K562 (cell line): ENCODE results near the gene MAPT. TPM values are rescaled to one million over a fixed set of nuclear protein-coding genes. Genes with fewer than 3 reads are reported as not detected.

ENCODE experiments used
- ARID3A ChIP-seq: IDR thresholded peaks from 2 replicates; pipeline ENCODE4 v1.6.1; 2012; ENCODE audit warnings: low read depth, low read length, improper control_type of control experiment, borderline replicate concordance
- BRD4 ChIP-seq: fragments of 200-600 bp; sonication (generic); IDR thresholded peaks from 2 replicates; pipeline ENCODE4 v1.6.1; 2017; ENCODE audit warnings: inconsistent platforms
- CCNT2 ChIP-seq: IDR thresholded peaks from 2 replicates; pipeline ENCODE4 v1.6.1; 2011; ENCODE audit warnings: borderline replicate concordance, low read depth, mild to moderate bottlenecking, moderate library complexity, mixed read lengths, low read length; ENCODE audit not compliant: insufficient read length; ENCODE audit errors: extremely low read depth
- E2F3 ChIP-seq: fragments of 250-450 bp; sonication (Bioruptor Pico); IDR thresholded peaks from 2 replicates; pipeline ENCODE4 v1.4.0; 2020; ENCODE audit warnings: mild to moderate bottlenecking
- EHMT2 ChIP-seq: fragments of 450-650 bp; IDR thresholded peaks from 2 replicates; pipeline ENCODE4 v1.6.1; 2018; ENCODE audit warnings: antibody characterized with exemption
- GABPB1 ChIP-seq: sonication (generic); formaldehyde crosslinking; IDR thresholded peaks from 2 replicates; pipeline ENCODE4 v1.8.0; 2022; ENCODE audit warnings: mild to moderate bottlenecking, missing genetic modification reagents
- HDAC3 ChIP-seq: fragments of 450-650 bp; IDR thresholded peaks from 2 replicates; pipeline ENCODE4 v1.6.1; 2018; ENCODE audit warnings: borderline replicate concordance, mild to moderate bottlenecking, moderate library complexity; ENCODE audit not compliant: partially characterized antibody
- IRF2 ChIP-seq: sonication (generic); formaldehyde crosslinking; IDR thresholded peaks from 2 replicates; pipeline ENCODE4 v1.8.1; 2022; ENCODE audit warnings: mild to moderate bottlenecking, missing genetic modification reagents
- PRMT5 ChIP-seq: sonication (generic); formaldehyde crosslinking; IDR thresholded peaks from 2 replicates; pipeline ENCODE4 v1.5.0; 2020; ENCODE audit warnings: missing genetic modification reagents
- RFX1 ChIP-seq: fragments of 450-650 bp; IDR thresholded peaks from 2 replicates; pipeline ENCODE4 v1.6.1; 2016; ENCODE audit warnings: mild to moderate bottlenecking, moderate library complexity
- SIRT6 ChIP-seq: IDR thresholded peaks from one replicate; pipeline ENCODE4 v1.6.1; 2012; ENCODE audit warnings: low read depth, mild to moderate bottlenecking, control low read depth, inconsistent platforms, low read length, moderate library complexity
- TBL1XR1 ChIP-seq, 2 experiments: IDR thresholded peaks; 2 replicates each; pipeline ENCODE4 v1.6.1; 2012; ENCODE audit warnings: improper control_type of control experiment in 2 of 2, low read length in 2 of 2, mild to moderate bottlenecking in 1 of 2
- TCF7 ChIP-seq: sonication (generic); IDR thresholded peaks from 2 replicates; pipeline ENCODE4 v1.6.1; 2016; ENCODE audit warnings: antibody characterized with exemption, borderline replicate concordance
- ZKSCAN8 ChIP-seq: fragments of 200-800 bp; sonication (Bioruptor generic); IDR thresholded peaks from 2 replicates; pipeline ENCODE4 v1.6.1; 2016; ENCODE audit warnings: missing genetic modification characterization, missing compliant biosample characterization
- ZNF212 ChIP-seq: fragments of 450-650 bp; formaldehyde crosslinking; IDR thresholded peaks from 2 replicates; pipeline ENCODE4 v1.4.0; 2020; ENCODE audit warnings: mild to moderate bottlenecking
- ZNF384 ChIP-seq: IDR thresholded peaks from 2 replicates; pipeline ENCODE4 v1.6.1; 2012; ENCODE audit warnings: low read depth, low read length, improper control_type of control experiment
- ZNF57 ChIP-seq: fragments of 450-650 bp; formaldehyde crosslinking; IDR thresholded peaks from 2 replicates; pipeline ENCODE4 v1.4.0; 2020; ENCODE audit warnings: mild to moderate bottlenecking, moderate library complexity
- ZNF584 ChIP-seq: fragments of 200-800 bp; sonication (Bioruptor generic); IDR thresholded peaks from 2 replicates; pipeline ENCODE4 v1.6.1; 2016; ENCODE audit warnings: low read depth, mild to moderate bottlenecking, missing genetic modification characterization, missing compliant biosample characterization
- ZNF668 ChIP-seq: fragments of 250-450 bp; sonication (Bioruptor Pico); IDR thresholded peaks from 2 replicates; pipeline ENCODE4 v1.8.0; 2022; ENCODE audit warnings: mild to moderate bottlenecking, inconsistent platforms
- ZNF75A ChIP-seq: fragments of 450-650 bp; formaldehyde crosslinking; IDR thresholded peaks from 2 replicates; pipeline ENCODE4 v1.4.0; 2020; ENCODE audit warnings: mild to moderate bottlenecking
- polyA plus RNA-seq, 8 experiments: library from polyadenylated mRNA; depleted of rRNA in 4 of 8; stranded (reverse) in 5 of 8; unstranded in 3 of 8; fragments of >200 nt; fragmentation: Nextera tagmentation in 2 of 8; fragmentation: Illumina TruSeq in 1 of 8; extraction: Ambion mirVana in 2 of 8; extraction: Trizol in 1 of 8; gene quantifications; 2 replicates each; pipeline versions ENCODE4 v1.2.1 to v1.2.3, GENCODE V29; 2011 to 2014; ENCODE audit warnings: inconsistent platforms in 1 of 8, missing spikeins in 1 of 8
- total RNA-seq, 7 experiments: library from RNA; depleted of rRNA in 6 of 7; stranded (reverse); fragments of >200 nt in 6 of 7; fragmentation: Illumina TruSeq in 2 of 7; extraction: Trizol in 2 of 7; gene quantifications; 2 replicates each; pipeline versions ENCODE4 v1.2.1 to v1.2.3, GENCODE V29; 2011 to 2021; ENCODE audit warnings: low replicate concordance in 1 of 7
- TF ChIP-seq, protein P1 (sequence below): fragments of 250-450 bp; sonication (Bioruptor Pico); IDR thresholded peaks from 2 replicates; pipeline ENCODE4 v1.4.0; 2020; ENCODE audit warnings: mild to moderate bottlenecking, moderate library complexity, borderline replicate concordance
- TF ChIP-seq, protein P2 (sequence below): sonication (generic); formaldehyde crosslinking; IDR thresholded peaks from 2 replicates; pipeline ENCODE4 v1.8.0; 2022; ENCODE audit warnings: mild to moderate bottlenecking, missing genetic modification reagents, borderline replicate concordance

Gene MAPT
- total and polyA plus RNA-seq, 9 of the 15 experiments (the other 6 are each of a cell fraction or from before 2014, with no cell fraction given): 0.04 to 1.1 (median 0.36) TPM

- TF ChIP-seq ZNF212 (CRISPR knock-in tag) (no peak), HDAC3 (no peak), BRD4 (no peak), TBL1XR1 (IDR thresholded peaks at IDR 0.05; ENCODE audit: low read length in 2 of 2) (peak; percentile 21 to 81; a peak in 1 of 4 replicates), ZNF75A (CRISPR knock-in tag) (no peak), CCNT2 (no peak), ZNF384 (no peak), TCF7 (no peak), E2F3 (CRISPR knock-in tag) (peak; percentile 60; the same call in 1 of the 2 replicates), ZKSCAN8 (CRISPR knock-in tag) (peak; percentile 61; the same call in 1 of the 2 replicates), ZNF57 (no peak), RFX1 (no peak; the same call in 1 of the 2 replicates), ARID3A (0 out of 2 replicates have a peak, but pooled peaks have one; percentile 67), ZNF668 (CRISPR knock-in tag) (peak; percentile 89; the same call in 1 of the 2 replicates), ZNF584 (peak; percentile 88), SIRT6 (no peak), GABPB1 (CRISPR knock-in tag) (no peak), PRMT5 (no peak), IRF2 (no peak), EHMT2 (peak; percentile 75; the same call in 1 of the 2 replicates)
- TF ChIP-seq, protein P1, sequence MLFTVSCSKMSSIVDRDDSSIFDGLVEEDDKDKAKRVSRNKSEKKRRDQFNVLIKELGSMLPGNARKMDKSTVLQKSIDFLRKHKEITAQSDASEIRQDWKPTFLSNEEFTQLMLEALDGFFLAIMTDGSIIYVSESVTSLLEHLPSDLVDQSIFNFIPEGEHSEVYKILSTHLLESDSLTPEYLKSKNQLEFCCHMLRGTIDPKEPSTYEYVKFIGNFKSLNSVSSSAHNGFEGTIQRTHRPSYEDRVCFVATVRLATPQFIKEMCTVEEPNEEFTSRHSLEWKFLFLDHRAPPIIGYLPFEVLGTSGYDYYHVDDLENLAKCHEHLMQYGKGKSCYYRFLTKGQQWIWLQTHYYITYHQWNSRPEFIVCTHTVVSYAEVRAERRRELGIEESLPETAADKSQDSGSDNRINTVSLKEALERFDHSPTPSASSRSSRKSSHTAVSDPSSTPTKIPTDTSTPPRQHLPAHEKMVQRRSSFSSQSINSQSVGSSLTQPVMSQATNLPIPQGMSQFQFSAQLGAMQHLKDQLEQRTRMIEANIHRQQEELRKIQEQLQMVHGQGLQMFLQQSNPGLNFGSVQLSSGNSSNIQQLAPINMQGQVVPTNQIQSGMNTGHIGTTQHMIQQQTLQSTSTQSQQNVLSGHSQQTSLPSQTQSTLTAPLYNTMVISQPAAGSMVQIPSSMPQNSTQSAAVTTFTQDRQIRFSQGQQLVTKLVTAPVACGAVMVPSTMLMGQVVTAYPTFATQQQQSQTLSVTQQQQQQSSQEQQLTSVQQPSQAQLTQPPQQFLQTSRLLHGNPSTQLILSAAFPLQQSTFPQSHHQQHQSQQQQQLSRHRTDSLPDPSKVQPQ: 0 out of 2 replicates have a peak, but pooled peaks have one; percentile 11
- TF ChIP-seq, protein P2, sequence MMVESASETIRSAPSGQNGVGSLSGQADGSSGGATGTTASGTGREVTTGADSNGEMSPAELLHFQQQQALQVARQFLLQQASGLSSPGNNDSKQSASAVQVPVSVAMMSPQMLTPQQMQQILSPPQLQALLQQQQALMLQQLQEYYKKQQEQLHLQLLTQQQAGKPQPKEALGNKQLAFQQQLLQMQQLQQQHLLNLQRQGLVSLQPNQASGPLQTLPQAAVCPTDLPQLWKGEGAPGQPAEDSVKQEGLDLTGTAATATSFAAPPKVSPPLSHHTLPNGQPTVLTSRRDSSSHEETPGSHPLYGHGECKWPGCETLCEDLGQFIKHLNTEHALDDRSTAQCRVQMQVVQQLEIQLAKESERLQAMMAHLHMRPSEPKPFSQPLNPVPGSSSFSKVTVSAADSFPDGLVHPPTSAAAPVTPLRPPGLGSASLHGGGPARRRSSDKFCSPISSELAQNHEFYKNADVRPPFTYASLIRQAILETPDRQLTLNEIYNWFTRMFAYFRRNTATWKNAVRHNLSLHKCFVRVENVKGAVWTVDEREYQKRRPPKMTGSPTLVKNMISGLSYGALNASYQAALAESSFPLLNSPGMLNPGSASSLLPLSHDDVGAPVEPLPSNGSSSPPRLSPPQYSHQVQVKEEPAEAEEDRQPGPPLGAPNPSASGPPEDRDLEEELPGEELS: peak; percentile 75; the same call in 1 of the 2 replicates
These were observed 82.6 kb downstream of the MAPT start (continued) for GRCh38 chr17:45976755-45977505.
